ENCODE data around the gene CALN1. TPM values are rescaled to one million over a fixed set of nuclear protein-coding genes. Genes with fewer than 3 reads are reported as not detected.

The CALN1 gene
- total and polyA plus RNA-seq, 2 of the 8 experiments (the other 6 are each of a cell fraction or from before 2014, with no cell fraction given) = 6.4 to 15.2 TPM

DNA sequence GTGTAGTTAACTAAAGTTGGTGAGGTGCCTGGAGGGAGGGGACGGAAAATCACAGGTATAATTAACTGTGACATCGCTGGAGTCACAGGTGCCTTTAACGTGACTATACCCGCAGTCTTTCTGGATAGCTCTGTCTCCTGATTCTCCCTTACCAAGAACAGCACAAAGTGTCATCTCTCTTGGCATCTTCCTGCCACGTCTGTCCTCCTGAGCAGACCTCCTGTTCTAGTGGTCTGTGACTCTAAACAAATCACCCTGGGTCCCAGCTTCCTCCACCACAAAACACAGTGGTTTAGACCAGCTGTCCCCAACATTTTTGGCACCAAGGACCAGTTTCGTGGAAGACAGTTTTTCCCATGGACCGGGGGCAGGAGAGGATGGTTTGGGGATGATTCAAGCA lies 90.5 kb downstream of the CALN1 start:
- Histone ChIP-seq H2AK5ac (ENCODE audit: low read depth, low read length) (no peak overlapping the region), H3K4me3 (ENCODE audit: extremely low read depth in 1 of 4, insufficient read depth in 2 of 4, low read depth in 3 of 4, low read length in 4 of 4) (no peak overlapping the region), H2BK20ac (ENCODE audit: low read length) (no peak overlapping the region), H3K4ac (replicated peaks; ENCODE audit: insufficient read length, low read depth, low read length) (no peak overlapping the region), H2BK12ac (ENCODE audit: low read depth, low read length) (no peak overlapping the region), H2AFZ (ENCODE audit: low read length) (no peak overlapping the region), H3K79me2 (ENCODE audit: control insufficient read depth in 1 of 2, insufficient read depth in 2 of 2, low read length in 2 of 2) (peaks cover 0 to 4% of the 10 kb centered on the region in 2 experiments; a peak in 2 of 4 replicates), H3K79me1 (ENCODE audit: low read depth, low read length) (peaks cover 4% of the 10 kb centered on the region; the same call in 1 of the 2 replicates), H2BK5ac (ENCODE audit: low read depth, low read length) (no peak overlapping the region), H3K18ac (ENCODE audit: extremely low read depth, low read length) (no peak overlapping the region), H3K23me2 (ENCODE audit: low read depth, low read length) (no peaks in the 10 kb centered on the region), H3K56ac (replicated peaks; ENCODE audit: insufficient read length, low read depth, low read length) (no peak overlapping the region), H3K9me3 (ENCODE audit: insufficient read depth in 2 of 2, low read depth in 1 of 2, low read length in 1 of 2) (no peaks in the 10 kb centered on the region), H3K27me3 (replicated peaks in 1 of 4; ENCODE audit: control insufficient read depth in 3 of 4, extremely low read depth in 1 of 4, insufficient read depth in 3 of 4, low read length in 3 of 4) (no peaks in the 10 kb centered on the region), H4K91ac (replicated peaks; ENCODE audit: insufficient read length, low read length) (no peak overlapping the region), H4K20me1 (replicated peaks in 1 of 2; ENCODE audit: control insufficient read depth in 1 of 2, insufficient read depth in 2 of 2, low read length in 2 of 2) (no peaks in the 10 kb centered on the region), H3K4me1 (replicated peaks in 1 of 4; ENCODE audit: control insufficient read depth in 3 of 4, insufficient read depth in 4 of 4, low read length in 3 of 4) (peaks cover 0 to 3% (median 0%) of the 10 kb centered on the region in 4 experiments; a peak in 3 of 7 replicates), H4K5ac (ENCODE audit: insufficient read length, low read depth, low read length) (no peak overlapping the region), H2BK120ac (replicated peaks; ENCODE audit: low read depth, low read length) (no peak overlapping the region), H2BK15ac (ENCODE audit: low read length) (no peak overlapping the region), H3K36me3 (ENCODE audit: control insufficient read depth in 2 of 4, insufficient read depth in 4 of 4, low read length in 3 of 4) (no peaks in the 10 kb centered on the region), H3K9ac (replicated peaks in 1 of 4; ENCODE audit: extremely low read depth in 1 of 4, low read depth in 3 of 4, low read length in 3 of 4) (no peak overlapping the region), H3K14ac (ENCODE audit: insufficient read length) (no peak overlapping the region), H3K27ac (ENCODE audit: low read depth, low read length) (no peak overlapping the region), H4K8ac (ENCODE audit: extremely low read depth, insufficient read depth, low read length) (no peak overlapping the region), H3K4me2 (ENCODE audit: insufficient read depth in 1 of 2, low read depth in 2 of 2, low read length in 2 of 2) (no peak overlapping the region), H3K23ac (ENCODE audit: insufficient read length) (no peak overlapping the region)
- ChIA-PET CTCF (ENCODE audit: partially characterized antibody) (interaction anchor here (1.2 to 4.6 kb wide), 4 partner anchors 12 to 570 kb away, joined by 3 to 50 read pairs (median 5); no protein-coding TSS in a partner anchor), POLR2A (ENCODE audit: partially characterized antibody) (interaction anchor here (1.3 kb wide), 1 partner anchor 14 kb away, joined by 4 read pairs; no protein-coding TSS in a partner anchor)
- TF ChIP-seq RNF2 (IDR thresholded peaks at IDR 0.05; ENCODE audit: borderline replicate concordance, low read depth, low read length, missing control alignments, poor library complexity, severe bottlenecking) (no peak), HDAC6 (IDR thresholded peaks at IDR 0.05; ENCODE audit: low read depth, low read length) (no peak), TBP (IDR thresholded peaks at IDR 0.05; ENCODE audit: low read depth, low read length) (no peak)
- TF ChIP-seq, protein P1, sequence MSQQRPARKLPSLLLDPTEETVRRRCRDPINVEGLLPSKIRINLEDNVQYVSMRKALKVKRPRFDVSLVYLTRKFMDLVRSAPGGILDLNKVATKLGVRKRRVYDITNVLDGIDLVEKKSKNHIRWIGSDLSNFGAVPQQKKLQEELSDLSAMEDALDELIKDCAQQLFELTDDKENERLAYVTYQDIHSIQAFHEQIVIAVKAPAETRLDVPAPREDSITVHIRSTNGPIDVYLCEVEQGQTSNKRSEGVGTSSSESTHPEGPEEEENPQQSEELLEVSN (IDR thresholded peaks at IDR 0.05) = no peak
- DNase-seq (ENCODE audit: low read depth in 1 of 2, low spot score in 2 of 2) (no peak), FAIRE-seq (no peak)
- 91% methylated on average over 7 of the region's 7 CpGs; no CpG with 5 or more reads in 1 of the 2 experiments for WGBS, 2 experiments (ENCODE audit: extremely low coverage in 1 of 2, insufficient coverage in 1 of 2, insufficient read length in 1 of 2, insufficient replicate concordance in 2 of 2, low coverage in 1 of 2, low lambda C conversion rate in 2 of 2, missing lambda C conversion rate in 1 of 2)

Measured in H1 (cell line).